AG04450 (cell line): ENCODE measurements around the gene LCP2. TPM values are rescaled to one million over a fixed set of nuclear protein-coding genes. Genes with fewer than 3 reads are reported as not detected.

Experiments used
- CTCF ChIA-PET: fragments of 300-600, 350-600 bp; formaldehyde crosslinking; extraction: SDS; loops from one replicate; lab custom pipeline; 2022; ENCODE audit warnings: antibody characterized with exemption, inconsistent platforms; lab: Charles Lee
- POLR2A ChIA-PET: fragments of 350-600 bp; formaldehyde crosslinking; extraction: SDS; loops from one replicate; lab custom pipeline; 2021; ENCODE audit warnings: antibody characterized with exemption, inconsistent platforms; lab: Yijun Ruan, JAX
- DNase-seq: peaks from one replicate; pipeline ENCODE4 v3.0.0-alpha.2; 2011; ENCODE audit warnings: low read depth, low spot score
- H3K27ac ChIP-seq: one replicate; pipeline ENCODE4 v1.5.1; 2012; ENCODE audit warnings: low read depth, low read length, control low read depth
- H3K27me3 ChIP-seq: one replicate; pipeline ENCODE4 v1.6.0; 2012; ENCODE audit warnings: low read length; ENCODE audit not compliant: control insufficient read depth, insufficient read depth
- H3K4me3 ChIP-seq: 2 replicates; pipeline ENCODE4 v1.5.1; 2011; ENCODE audit warnings: mild to moderate bottlenecking, low read depth, low read length, control low read depth
- H3K9me3 ChIP-seq: 2 replicates; pipeline ENCODE4 v1.5.1; 2012; ENCODE audit warnings: low read length; ENCODE audit not compliant: control insufficient read depth, insufficient read depth
- polyA plus RNA-seq: library from polyadenylated mRNA; depleted of rRNA; stranded (reverse); fragments of >200 nt; gene quantifications from 2 replicates; pipeline ENCODE4 v1.2.3, GENCODE V29; 2011
- TF ChIP-seq, protein P1 (sequence below): IDR thresholded peaks from 2 replicates; pipeline ENCODE4 v1.5.1; 2011; ENCODE audit warnings: low read depth, low read length, control low read depth, inconsistent platforms

Gene LCP2
- polyA plus RNA-seq, 1 experiment = not detected

- Histone ChIP-seq H3K27me3 (no peaks in the 10 kb centered on the region), H3K4me3 (no peak overlapping the region), H3K9me3 (no peaks in the 10 kb centered on the region), H3K27ac (no peak overlapping the region)
- DNase-seq = no peak
- TF ChIP-seq, protein P1, sequence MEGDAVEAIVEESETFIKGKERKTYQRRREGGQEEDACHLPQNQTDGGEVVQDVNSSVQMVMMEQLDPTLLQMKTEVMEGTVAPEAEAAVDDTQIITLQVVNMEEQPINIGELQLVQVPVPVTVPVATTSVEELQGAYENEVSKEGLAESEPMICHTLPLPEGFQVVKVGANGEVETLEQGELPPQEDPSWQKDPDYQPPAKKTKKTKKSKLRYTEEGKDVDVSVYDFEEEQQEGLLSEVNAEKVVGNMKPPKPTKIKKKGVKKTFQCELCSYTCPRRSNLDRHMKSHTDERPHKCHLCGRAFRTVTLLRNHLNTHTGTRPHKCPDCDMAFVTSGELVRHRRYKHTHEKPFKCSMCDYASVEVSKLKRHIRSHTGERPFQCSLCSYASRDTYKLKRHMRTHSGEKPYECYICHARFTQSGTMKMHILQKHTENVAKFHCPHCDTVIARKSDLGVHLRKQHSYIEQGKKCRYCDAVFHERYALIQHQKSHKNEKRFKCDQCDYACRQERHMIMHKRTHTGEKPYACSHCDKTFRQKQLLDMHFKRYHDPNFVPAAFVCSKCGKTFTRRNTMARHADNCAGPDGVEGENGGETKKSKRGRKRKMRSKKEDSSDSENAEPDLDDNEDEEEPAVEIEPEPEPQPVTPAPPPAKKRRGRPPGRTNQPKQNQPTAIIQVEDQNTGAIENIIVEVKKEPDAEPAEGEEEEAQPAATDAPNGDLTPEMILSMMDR = no peak
- POLR2A ChIA-PET = no interaction called here
- CTCF ChIA-PET = no interaction called here
These were observed 18.7 kb downstream of the LCP2 start for GRCh38 chr5:170278611-170279458.

DNA sequence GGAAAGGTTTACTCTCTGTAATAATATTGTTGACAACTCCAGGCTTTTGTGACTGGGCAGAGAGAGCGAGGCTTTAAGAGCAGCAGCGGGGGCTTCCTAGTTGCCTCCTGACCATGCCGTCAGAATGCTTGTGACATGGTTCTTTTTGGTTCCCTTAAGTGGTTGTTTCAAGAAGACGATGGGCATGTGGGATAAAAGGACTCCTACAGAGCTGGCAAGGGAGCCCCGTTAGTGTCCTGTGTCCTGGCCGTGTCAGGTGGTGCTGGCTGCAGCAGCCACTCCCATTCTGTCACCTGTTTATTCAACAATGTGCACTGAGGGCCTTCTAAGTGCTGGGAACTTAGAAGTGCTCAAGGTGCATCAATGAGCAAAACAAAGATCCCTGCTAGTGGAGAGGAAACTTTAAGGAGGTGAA is 19.7 kb downstream of the LCP2 start:
- Histone ChIP-seq H3K27ac (no peak overlapping the region), H3K9me3 (no peaks in the 10 kb centered on the region), H3K27me3 (no peaks in the 10 kb centered on the region), H3K4me3 (no peak overlapping the region)
- ChIA-PET CTCF (no interaction called here), POLR2A (no interaction called here)
- DNase-seq = no peak
- TF ChIP-seq, protein P1 = no peak

DNA sequence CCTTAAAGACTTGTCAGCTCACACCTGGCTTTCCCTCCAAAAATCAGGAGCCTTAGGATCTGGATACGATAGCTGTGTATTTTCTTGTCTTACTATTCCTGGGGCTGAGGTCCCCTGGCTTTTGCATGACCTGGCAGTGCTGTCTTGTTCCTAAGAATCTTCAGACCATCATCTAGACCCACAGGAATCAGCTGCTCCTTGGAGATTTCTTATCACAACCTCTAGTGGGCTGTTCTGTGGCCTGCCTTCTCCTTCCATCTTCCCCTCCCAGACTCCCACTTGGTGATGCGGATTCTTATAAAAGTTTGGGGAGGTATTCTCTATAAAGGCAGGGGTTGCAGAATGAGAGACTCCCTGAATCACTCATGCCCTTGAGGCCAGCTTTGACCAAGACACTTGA is 21.4 kb downstream of the LCP2 start:
- no peaks in the 10 kb centered on the region for H3K9me3 ChIP-seq
- H3K4me3 ChIP-seq = no peak overlapping the region
- ChIA-PET CTCF (interaction anchor here (1.8 kb wide), 1 partner anchor 9 kb away, joined by 10 read pairs; no protein-coding TSS in a partner anchor), POLR2A (no interaction called here)
- no peak for DNase-seq
- H3K27ac ChIP-seq = no peak overlapping the region
- TF ChIP-seq, protein P1 = no peak
- H3K27me3 ChIP-seq = no peaks in the 10 kb centered on the region

DNA sequence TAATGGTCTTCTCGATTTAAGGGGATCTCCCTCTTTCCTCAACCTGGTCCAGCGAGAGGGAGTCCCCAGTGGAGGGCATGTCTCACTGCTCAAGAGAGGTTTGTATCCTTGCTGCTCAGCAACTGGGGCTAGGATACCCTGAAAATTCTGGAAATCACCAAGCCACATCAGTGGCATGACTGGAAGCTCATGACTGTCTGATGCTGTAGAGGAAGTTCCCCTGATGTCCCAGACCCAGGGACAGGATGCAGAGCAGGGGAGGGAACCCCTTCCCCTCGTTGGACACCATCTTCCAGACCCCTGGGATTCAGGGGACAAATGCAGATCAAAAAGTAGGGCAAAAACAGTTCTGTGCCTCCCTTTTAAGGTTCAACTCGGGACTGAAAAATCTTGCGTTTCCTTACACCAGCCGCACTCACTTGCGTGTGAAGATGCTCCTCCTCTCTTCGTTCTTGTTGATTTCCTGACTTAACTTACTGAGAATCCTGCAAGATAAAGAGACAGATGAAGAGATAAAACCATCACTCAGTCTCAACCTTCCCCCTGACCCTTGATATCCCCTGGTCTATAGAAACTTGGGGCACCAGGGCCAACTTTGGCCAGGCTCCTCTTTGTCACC is 22.1 kb downstream of the LCP2 start:
- no peak overlapping the region for H3K4me3 ChIP-seq
- ChIA-PET POLR2A (no interaction called here), CTCF (interaction anchor here (1.8 kb wide), 1 partner anchor 8 kb away, joined by 10 read pairs; no protein-coding TSS in a partner anchor)
- TF ChIP-seq, protein P1 = no peak
- H3K9me3 ChIP-seq = no peaks in the 10 kb centered on the region
- DNase-seq = no peak
- no peak overlapping the region for H3K27ac ChIP-seq
- no peaks in the 10 kb centered on the region for H3K27me3 ChIP-seq
